Activated CD4-positive, alpha-beta T cell treated with anti-CD3 and anti-CD28 coated beads, Interleukin-2, amount 10 ng/mL, durations not matched to agents 24 days and 14 days (primary cell): Measurements from ENCODE around the gene PLIN4. TPM values are rescaled to one million over a fixed set of nuclear protein-coding genes. Genes with fewer than 3 reads are reported as not detected.
A peak's percentile ranks its signal among the peaks of the same experiment; 100 is the strongest.

Source experiments
- DNase-seq: peaks from one replicate; pipeline ENCODE4 v3.0.0; 2022
- H3K27ac Mint-ChIP-seq: one replicate; pipeline ENCODE4 v1.8.0; 2022; ENCODE audit warnings: mild to moderate bottlenecking, mixed read lengths
- H3K27me3 Mint-ChIP-seq: one replicate; pipeline ENCODE4 v1.8.0; 2022; ENCODE audit warnings: mixed read lengths
- H3K36me3 Mint-ChIP-seq: one replicate; pipeline ENCODE4 v1.8.0; 2022; ENCODE audit warnings: low read depth, mild to moderate bottlenecking, mixed read lengths
- H3K4me1 Mint-ChIP-seq: one replicate; pipeline ENCODE4 v1.8.0; 2021; ENCODE audit warnings: mixed read lengths
- H3K4me3 Mint-ChIP-seq: one replicate; pipeline ENCODE4 v1.8.0; 2022; ENCODE audit warnings: mild to moderate bottlenecking, moderate library complexity, mixed read lengths
- H3K9me3 Mint-ChIP-seq: one replicate; pipeline ENCODE4 v1.8.0; 2021; ENCODE audit warnings: mixed read lengths
- intact Hi-C: fragments of 100-400 bp; cut with micrococcal nuclease; formaldehyde crosslinking; loops from one replicate; pipeline ENCODE4 v1.15.1; 2023
- total RNA-seq: library from RNA; stranded (reverse); gene quantifications from 2 replicates; pipeline ENCODE4 v1.2.3, GENCODE V29; 2022

PLIN4 gene
- total RNA-seq, 1 donor from 2014 or later, result not detected

DNA sequence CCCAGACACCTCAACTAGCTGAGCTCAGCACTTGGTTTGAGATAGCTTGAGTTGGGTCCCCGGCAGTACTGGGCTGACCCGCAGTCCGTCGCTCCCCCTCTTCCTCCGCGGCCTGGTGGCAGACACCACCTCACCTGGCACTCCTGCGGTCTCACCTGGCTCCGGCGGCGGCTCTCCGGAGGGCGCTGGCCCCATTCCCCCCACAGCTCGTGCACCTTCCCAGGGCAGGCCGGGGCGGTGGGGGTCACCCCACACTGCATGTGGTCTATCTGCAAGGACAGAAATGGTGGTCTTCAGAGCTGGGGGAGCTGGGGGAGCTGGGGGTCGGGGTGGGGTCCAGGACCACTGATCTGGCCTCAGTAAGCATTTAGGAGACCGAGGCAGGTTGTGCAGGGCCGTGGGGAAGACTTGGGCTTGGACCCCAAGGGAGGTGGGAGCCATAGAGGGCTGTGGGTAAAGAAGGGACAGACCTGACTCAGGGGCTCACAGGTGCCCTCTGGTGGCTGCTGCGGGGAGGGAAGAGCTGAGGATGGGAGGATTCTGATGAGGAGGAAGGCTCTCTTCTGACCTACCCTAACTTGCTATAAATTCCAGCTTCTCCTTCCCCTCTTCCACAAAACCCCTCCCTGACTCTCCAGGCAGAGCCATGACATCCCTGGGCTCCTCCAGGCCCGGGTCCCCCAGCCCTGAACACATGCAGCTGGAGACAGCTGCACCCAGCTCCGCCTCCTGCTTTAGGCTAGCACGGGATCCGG lies 6.7 kb upstream of the PLIN4 start:
- Mint-ChIP-seq H3K27ac (no peak overlapping the region), H3K4me1 (no peaks in the 10 kb centered on the region), H3K36me3 (no peaks in the 10 kb centered on the region), H3K27me3 (peaks cover 2% of the 10 kb centered on the region), H3K4me3 (no peak overlapping the region), H3K9me3 (no peaks in the 10 kb centered on the region)
- DNase-seq, result peak; percentile 91
- intact Hi-C loops, result no loop called here

DNA sequence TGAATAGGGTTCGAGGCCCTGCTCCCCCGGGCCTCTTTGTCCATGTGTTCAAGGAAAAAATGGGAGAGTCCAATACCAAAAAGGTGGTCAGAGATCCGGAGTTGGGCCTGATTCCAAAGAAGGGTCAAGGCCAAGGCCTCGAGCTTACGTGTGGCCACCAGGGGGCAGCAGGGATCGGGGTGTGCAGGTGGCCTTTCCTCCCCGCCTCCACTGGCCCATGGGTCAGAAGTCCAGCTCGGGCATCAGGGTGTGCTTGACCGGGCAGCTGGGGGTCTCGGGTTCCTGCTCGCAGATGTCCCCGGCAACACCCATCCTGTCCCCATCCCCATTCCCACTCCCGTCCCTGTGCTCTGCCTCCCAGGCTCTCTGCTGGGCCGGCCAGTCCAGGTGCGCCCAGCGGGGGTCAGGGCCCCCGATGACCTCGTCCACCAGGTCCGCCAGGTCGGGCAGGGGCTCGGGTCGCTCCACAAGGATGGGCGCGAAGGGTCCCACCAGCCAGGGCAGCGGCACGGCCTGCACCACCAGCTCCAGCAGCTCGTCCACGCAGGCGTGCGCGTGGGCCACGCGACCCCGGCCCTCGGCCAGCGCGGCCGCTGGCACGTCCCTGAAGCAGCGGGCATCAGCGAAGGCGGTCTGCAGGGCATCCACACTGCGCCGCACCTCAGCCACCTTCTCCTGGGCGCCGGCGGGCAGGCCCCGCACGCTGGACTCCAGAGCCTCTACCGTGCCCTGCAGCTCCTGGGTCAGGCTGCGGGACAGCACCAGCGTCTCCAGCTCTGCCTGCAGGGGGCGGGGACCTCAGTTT lies 5.2 kb upstream of the PLIN4 start:
- Mint-ChIP-seq H3K4me1 (no peaks in the 10 kb centered on the region), H3K27ac (no peak overlapping the region), H3K4me3 (no peak overlapping the region), H3K36me3 (no peaks in the 10 kb centered on the region), H3K27me3 (peaks cover 2% of the 10 kb centered on the region), H3K9me3 (no peaks in the 10 kb centered on the region)
- peak; percentile 78 for DNase-seq
- intact Hi-C loops, result no loop called here

DNA sequence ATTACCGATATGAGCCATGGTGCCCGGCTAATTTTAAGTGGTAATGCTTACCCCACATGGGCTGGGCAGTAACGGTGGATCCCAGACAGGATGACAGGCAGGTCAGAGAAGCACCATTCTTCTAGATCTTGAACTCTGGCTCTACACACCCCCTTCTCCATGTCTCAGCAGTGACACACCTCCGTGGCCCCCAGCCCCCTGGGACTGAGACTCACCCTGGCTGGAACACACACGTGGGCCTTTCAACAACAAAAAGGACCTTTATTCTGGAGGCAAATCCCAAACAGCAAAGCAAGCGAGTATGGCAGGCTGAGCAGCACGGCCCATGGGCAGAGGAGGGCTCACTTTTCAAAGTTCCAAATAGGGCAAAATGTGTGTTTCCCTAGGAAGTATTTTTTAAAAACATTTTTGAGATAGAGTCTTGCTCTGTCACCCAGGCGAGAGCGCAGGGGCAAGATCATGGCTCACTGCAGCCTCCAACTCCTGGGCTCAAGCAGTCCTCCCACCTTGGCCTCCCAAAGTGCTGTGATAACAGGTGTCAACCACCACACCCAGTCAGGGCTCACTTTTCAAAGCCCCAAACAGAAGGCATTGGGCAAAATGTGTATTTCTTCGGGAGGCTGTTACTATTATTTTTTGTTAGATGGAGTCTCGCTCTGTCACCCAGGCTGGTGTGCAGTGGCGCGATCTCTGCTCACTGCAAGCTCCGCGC lies 4.2 kb upstream of the PLIN4 start:
- Mint-ChIP-seq H3K36me3 (no peaks in the 10 kb centered on the region), H3K4me3 (no peak overlapping the region), H3K27me3 (peaks cover 2% of the 10 kb centered on the region), H3K9me3 (no peaks in the 10 kb centered on the region), H3K4me1 (no peaks in the 10 kb centered on the region), H3K27ac (no peak overlapping the region)
- DNase-seq, result no peak
- intact Hi-C loops, result no loop called here

DNA sequence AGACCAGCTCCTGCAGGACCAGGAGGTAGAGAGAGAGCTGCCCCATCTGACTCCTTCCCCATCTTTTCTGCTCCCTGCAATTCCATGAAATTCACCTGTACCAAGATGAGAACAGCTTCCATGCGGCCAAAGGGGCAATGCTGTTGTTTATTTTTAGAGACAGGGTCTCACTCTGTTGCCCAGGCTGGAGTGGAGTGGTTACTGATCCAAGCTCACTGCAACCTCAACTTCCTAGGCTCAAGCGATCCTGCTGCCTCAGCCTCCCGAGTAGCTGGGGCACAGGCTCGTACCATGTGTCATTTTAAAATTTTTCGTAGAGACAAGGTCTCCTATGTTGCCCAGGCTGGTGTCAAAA lies 3.6 kb upstream of the PLIN4 start:
- DNase-seq, result no peak
- intact Hi-C loops, result no loop called here
- no peak overlapping the region for H3K27ac Mint-ChIP-seq

DNA sequence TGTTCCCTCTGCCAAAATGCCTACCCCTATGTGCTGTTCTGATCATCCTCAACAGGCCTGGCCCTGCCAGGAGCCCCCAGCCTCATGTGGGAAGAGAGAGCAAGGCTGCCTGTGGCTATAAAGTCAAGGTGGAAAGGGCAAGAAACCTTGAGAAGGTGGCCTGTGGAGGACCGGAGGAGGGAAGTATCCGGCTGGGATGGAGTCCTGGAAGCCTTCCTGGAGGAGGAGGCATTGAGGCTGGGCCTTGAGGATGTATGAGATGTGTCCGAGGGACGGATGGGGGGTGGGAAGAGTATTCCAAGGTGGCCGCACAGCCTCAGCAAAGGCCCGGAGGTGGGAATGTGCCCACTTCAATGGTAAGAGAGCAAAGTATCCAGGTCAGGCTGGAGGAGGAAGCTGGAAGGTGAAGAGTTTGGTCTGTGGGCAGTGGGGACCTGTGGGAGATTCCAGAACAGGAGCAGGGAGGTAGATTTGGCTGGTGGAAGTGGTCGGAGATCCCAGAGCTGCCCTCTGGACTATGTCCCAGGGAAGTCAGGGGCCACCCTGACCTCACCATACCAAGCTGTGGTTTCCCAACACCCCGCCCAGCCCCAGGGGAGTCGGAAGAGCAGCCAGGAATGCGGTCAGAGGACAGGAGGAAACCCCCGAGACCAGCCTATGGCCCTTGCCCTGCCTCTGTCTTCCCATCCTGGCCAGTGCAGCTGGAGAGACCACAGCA lies 3.0 kb upstream of the PLIN4 start:
- H3K9me3 Mint-ChIP-seq, result no peaks in the 10 kb centered on the region
- H3K27me3 Mint-ChIP-seq, result peaks cover 2% of the 10 kb centered on the region
- H3K27ac Mint-ChIP-seq, result no peak overlapping the region
- intact Hi-C loops, result no loop called here
- no peaks in the 10 kb centered on the region for H3K4me1 Mint-ChIP-seq
- no peak for DNase-seq
- H3K36me3 Mint-ChIP-seq, result no peaks in the 10 kb centered on the region
- H3K4me3 Mint-ChIP-seq, result no peak overlapping the region

More for the DNA sequence above, 3.6 kb upstream of the PLIN4 start:
- Mint-ChIP-seq H3K4me3 (no peak overlapping the region), H3K9me3 (no peaks in the 10 kb centered on the region), H3K4me1 (no peaks in the 10 kb centered on the region), H3K36me3 (no peaks in the 10 kb centered on the region), H3K27me3 (peaks cover 2% of the 10 kb centered on the region)

DNA sequence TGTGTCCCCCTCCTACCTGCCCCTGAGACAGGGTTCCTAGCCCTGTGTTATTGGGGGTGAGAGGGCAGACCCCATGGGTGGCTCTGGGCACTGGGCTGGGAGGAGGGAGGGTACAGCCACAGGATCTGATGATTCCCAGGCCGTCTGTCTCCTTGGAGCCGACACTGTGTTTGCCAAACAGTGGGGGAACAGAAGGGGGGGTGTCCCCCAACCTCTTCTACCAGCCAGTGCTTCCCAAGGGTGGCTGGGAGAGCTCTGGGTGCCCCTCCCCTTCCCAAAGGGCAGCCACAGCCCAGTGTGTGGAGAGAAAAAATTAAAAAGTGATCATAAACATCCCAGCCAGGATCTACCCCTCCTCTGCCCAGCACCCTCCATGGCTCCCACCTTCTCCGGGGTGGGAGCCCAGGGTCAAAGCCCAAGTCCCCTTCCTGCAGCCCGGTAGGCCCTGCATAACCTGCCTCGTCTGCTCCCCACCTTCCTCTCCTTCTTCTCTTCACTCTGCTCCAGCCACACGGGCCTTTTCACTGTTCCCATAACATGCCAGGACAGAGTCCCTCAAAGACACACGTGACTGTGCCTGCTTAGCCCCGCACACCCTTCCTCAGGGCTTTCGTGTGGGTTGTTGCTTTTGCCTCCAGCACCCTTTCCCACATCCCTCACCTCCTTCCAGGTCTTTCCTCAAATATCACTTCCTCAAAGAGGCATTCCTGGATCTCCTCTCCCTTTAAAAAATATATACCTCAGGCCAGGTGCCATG lies 1.4 kb upstream of the PLIN4 start:
- H3K9me3 Mint-ChIP-seq, result no peaks in the 10 kb centered on the region
- no peak for DNase-seq
- H3K27ac Mint-ChIP-seq, result no peak overlapping the region
- no peaks in the 10 kb centered on the region for H3K4me1 Mint-ChIP-seq
- intact Hi-C loops, result no loop called here
- H3K4me3 Mint-ChIP-seq, result no peak overlapping the region
- no peaks in the 10 kb centered on the region for H3K36me3 Mint-ChIP-seq
- H3K27me3 Mint-ChIP-seq, result peaks cover 2% of the 10 kb centered on the region

DNA sequence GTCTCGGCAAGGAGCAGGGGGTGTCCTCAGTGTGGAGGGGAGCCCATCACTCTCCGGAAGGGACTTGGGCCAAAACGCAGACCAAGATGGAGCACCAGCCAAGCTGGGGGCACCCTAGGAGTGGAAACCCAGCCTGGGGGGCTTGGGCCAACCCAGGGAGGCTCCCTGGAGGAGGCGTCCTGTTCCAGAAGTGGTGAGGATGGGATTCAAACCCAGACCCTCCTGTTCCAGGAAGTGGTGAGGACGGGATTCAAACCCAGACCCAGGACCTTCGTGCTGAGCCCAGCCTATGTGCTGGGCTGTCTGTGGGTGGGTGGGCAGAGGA lies 848 bp upstream of the PLIN4 start:
- intact Hi-C loops, result no loop called here
- Mint-ChIP-seq H3K27ac (no peak overlapping the region), H3K9me3 (no peaks in the 10 kb centered on the region), H3K36me3 (no peaks in the 10 kb centered on the region), H3K4me1 (no peaks in the 10 kb centered on the region), H3K27me3 (peaks cover 2% of the 10 kb centered on the region), H3K4me3 (no peak overlapping the region)
- DNase-seq, result no peak

DNA sequence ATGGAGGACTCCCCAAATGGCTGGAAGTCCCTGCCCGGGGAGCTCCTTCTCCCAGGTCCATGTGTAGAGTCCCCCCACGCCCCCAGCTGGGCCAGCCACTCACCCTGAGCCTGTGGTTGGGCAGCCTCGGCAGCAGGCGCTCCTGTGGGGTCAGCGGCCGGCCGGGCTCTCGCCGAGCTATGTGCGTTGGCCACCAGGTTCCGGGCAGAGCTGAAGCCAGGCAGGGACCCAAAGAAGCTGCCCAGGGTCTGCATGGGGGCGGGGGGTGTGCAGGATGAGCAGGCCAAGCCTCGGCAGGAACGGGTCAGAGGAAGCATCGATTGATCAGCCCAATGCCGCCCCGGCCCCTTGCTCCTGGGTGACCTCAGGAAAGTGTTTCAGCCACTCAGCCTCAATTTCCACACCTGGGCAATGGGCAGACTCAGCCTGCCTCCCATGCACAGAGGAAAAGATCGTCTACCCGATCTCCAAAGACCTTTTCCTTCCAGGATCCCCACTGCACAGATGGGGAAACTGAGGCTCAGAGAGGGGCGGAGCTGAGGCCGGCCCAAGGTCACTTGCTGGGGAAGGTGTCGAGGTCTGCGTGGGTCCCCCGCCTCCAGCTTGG lies 732 bp downstream of the PLIN4 start:
- Mint-ChIP-seq H3K4me1 (no peaks in the 10 kb centered on the region), H3K27me3 (peaks cover 2% of the 10 kb centered on the region), H3K27ac (no peak overlapping the region), H3K4me3 (no peak overlapping the region), H3K9me3 (no peaks in the 10 kb centered on the region), H3K36me3 (no peaks in the 10 kb centered on the region)
- intact Hi-C loops, result no loop called here
- no peak for DNase-seq

DNA sequence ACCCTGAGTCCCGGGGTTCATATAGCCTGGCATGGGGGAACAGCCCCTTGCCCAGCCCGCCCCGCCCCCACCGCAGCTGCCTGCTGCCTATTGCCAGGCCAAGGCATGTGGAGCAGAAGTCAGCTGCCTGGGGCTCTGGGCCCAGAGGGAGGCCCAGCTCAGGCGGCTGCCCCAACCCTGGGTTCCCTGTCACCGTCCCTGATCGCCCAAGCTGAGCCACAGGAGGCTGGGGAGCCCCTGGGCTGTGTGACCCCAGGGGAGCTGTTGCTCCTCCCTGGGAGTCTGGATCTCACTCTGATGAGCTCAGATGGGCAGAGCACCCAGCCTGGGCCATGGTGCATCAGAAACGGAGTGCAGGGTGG lies 1.4 kb downstream of the PLIN4 start:
- no peaks in the 10 kb centered on the region for H3K36me3 Mint-ChIP-seq
- H3K4me1 Mint-ChIP-seq, result no peaks in the 10 kb centered on the region
- no peak for DNase-seq
- intact Hi-C loops, result no loop called here
- H3K4me3 Mint-ChIP-seq, result no peak overlapping the region
- H3K27ac Mint-ChIP-seq, result no peak overlapping the region
- peaks cover 2% of the 10 kb centered on the region for H3K27me3 Mint-ChIP-seq
- H3K9me3 Mint-ChIP-seq, result no peaks in the 10 kb centered on the region

DNA sequence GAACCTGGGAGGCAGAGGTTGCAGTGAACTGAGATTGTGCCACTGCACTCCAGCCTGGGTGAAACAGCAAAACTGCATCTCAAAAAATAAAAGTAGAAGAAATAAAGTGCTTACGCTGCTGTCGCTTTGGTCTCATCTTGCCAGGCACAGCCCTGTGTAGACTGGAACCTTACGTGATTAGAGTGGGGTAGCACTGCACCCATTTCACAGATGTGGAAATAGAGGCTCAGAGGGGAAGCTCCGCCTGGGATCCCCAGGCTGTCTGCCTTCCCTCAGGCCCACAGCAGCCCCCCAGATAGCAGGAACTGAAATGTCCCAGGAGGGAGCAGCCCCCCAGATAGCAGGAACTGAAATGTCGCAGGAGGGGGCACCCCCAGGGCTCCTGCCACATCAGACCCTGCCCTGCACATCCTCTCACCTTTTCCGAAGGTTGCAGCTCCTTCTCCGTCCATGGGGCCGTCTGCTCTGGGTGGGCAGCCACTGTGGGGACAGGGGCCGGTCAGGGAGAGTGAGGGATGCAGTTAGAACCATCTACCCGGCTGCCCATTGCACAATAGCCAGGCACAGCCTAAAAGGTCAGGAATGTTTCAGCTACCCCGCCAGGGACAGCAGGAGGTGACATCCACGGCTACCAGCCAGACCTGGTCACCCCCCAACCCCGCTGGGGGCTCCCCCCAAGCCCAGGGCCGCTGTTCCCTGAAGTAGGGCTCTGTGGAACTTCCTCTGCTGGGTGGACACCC lies 1.9 kb downstream of the PLIN4 start:
- Mint-ChIP-seq H3K27me3 (peaks cover 2% of the 10 kb centered on the region), H3K4me3 (no peak overlapping the region), H3K9me3 (no peaks in the 10 kb centered on the region), H3K36me3 (no peaks in the 10 kb centered on the region), H3K27ac (no peak overlapping the region), H3K4me1 (no peaks in the 10 kb centered on the region)
- intact Hi-C loops, result no loop called here
- no peak for DNase-seq

DNA sequence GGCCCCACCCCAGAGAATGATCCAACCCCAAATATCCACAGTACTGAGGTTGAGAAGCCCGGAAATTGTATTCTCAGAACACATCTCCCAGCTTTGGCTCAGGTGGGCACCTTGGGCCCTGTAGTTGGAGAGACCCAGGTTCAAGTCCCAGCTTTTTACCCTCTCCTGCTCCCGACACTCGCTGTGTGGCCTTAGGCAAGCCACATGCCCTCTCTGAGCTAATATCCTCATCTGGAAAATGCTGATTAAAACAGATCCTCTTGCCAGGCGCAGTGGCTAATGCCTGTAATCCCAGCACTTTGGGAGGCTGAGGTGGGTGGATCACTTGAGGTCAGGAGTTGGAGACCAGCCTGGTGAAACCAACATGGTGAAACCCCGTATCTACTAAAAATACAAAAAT lies 2.6 kb downstream of the PLIN4 start:
- H3K27me3 Mint-ChIP-seq, result no peaks in the 10 kb centered on the region
- H3K4me3 Mint-ChIP-seq, result no peak overlapping the region
- no peak for DNase-seq
- no peaks in the 10 kb centered on the region for H3K4me1 Mint-ChIP-seq
- no peaks in the 10 kb centered on the region for H3K36me3 Mint-ChIP-seq
- no peak overlapping the region for H3K27ac Mint-ChIP-seq
- intact Hi-C loops, result no loop called here
- H3K9me3 Mint-ChIP-seq, result no peaks in the 10 kb centered on the region

DNA sequence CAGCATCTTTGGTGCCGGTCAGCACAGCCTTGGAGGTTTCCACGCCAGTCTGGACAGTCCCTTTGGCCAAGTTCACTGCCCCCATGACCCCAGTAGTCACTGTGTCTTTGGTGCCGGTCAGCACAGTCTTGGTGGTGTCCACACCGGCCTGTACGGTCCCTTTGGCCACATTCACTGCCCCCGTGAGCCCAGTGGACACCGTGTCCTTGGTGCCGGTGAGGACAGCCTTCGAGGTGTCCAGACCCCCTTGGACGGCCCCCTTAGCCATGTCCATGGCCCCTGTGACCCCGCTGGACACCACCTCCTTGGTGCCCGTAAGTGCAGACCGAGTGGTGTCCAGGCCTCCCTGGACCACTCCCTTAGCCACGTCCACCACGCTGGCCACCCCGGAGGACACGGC lies 5.0 kb downstream of the PLIN4 start:
- H3K9me3 Mint-ChIP-seq, result no peaks in the 10 kb centered on the region
- H3K4me1 Mint-ChIP-seq, result no peaks in the 10 kb centered on the region
- H3K27ac Mint-ChIP-seq, result no peak overlapping the region
- no peak for DNase-seq
- no peaks in the 10 kb centered on the region for H3K27me3 Mint-ChIP-seq
- H3K36me3 Mint-ChIP-seq, result no peaks in the 10 kb centered on the region
- H3K4me3 Mint-ChIP-seq, result no peak overlapping the region
- intact Hi-C loops, result no loop called here

DNA sequence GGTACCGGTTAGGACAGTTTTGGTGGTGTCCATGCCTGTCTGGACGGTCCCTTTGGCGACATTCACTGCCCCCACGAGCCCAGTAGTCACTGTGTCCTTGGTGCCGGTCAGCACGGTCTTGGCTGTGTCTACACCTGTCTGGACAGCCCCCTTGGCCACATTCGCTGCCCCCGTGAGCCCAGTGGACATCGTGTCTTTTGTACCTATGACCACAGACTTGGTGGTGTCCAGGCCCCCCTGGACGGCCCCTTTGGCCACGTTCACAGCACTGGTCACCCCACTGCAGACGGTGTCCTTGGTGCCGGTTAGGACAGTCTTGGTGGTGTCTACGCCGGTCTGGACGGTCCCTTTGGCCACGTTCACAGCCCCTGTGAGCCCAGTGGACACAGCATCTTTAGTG lies 6.2 kb downstream of the PLIN4 start:
- H3K9me3 Mint-ChIP-seq, result no peaks in the 10 kb centered on the region
- intact Hi-C loops, result no loop called here
- H3K27ac Mint-ChIP-seq, result no peak overlapping the region
- no peaks in the 10 kb centered on the region for H3K36me3 Mint-ChIP-seq
- no peak overlapping the region for H3K4me3 Mint-ChIP-seq
- H3K27me3 Mint-ChIP-seq, result no peaks in the 10 kb centered on the region
- DNase-seq, result no peak
- no peaks in the 10 kb centered on the region for H3K4me1 Mint-ChIP-seq
